NCI-H82 treated with DMSO at 0.1 percent for 48 hours (cell line): Measurements from ENCODE around the gene PROM1.

Source experiments
- DNase-seq: peaks from one replicate; lab custom pipeline; 2025; ENCODE audit not compliant: unreplicated experiment; lab: John Stamatoyannopoulos, UW

Gene PROM1

GRCh38 chr4:16110661-16111290 lies 27.0 kb upstream of the PROM1 start:
- DNase-seq, result peak; percentile 76

- DNase-seq, result no peak
Observed at GRCh38 chr4:16110199-16110598, 26.4 kb upstream of the PROM1 start.

- no peak for DNase-seq
Observed at GRCh38 chr4:16109256-16109655, 25.4 kb upstream of the PROM1 start.

GRCh38 chr4:16106956-16107355 lies 23.1 kb upstream of the PROM1 start:
- DNase-seq, result no peak

- no peak for DNase-seq
Observed at GRCh38 chr4:16104520-16104919, 20.7 kb upstream of the PROM1 start.

GRCh38 chr4:16102356-16102755 lies 18.5 kb upstream of the PROM1 start:
- DNase-seq, result no peak

- DNase-seq, result no peak
Observed at GRCh38 chr4:16100833-16101232, 17.0 kb upstream of the PROM1 start.

- no peak for DNase-seq
Observed at GRCh38 chr4:16092682-16093319, 9.0 kb upstream of the PROM1 start.

- no peak for DNase-seq
Observed at GRCh38 chr4:16090096-16090705, 6.4 kb upstream of the PROM1 start.

- DNase-seq, result no peak
Observed at GRCh38 chr4:16089156-16089555, 5.3 kb upstream of the PROM1 start.

GRCh38 chr4:16088601-16089000 lies 4.8 kb upstream of the PROM1 start:
- no peak for DNase-seq

GRCh38 chr4:16085822-16086221 lies 2.0 kb upstream of the PROM1 start:
- no peak for DNase-seq

- no peak for DNase-seq
Observed at GRCh38 chr4:16082426-16083240, 1.2 kb downstream of the PROM1 start.

- peak; percentile 17 for DNase-seq
Observed at GRCh38 chr4:16082041-16082425, 1.8 kb downstream of the PROM1 start.

- peak; percentile 87 for DNase-seq
Observed at GRCh38 chr4:16079046-16079445, 4.8 kb downstream of the PROM1 start.

- no peak for DNase-seq
Observed at GRCh38 chr4:16078195-16078760, 5.5 kb downstream of the PROM1 start.

GRCh38 chr4:16077786-16078185 lies 6.0 kb downstream of the PROM1 start:
- peak; percentile 87 for DNase-seq

- DNase-seq, result peak; percentile 12
Observed at GRCh38 chr4:16075975-16076757, 7.7 kb downstream of the PROM1 start.

- DNase-seq, result no peak
Observed at GRCh38 chr4:16075061-16075460, 8.8 kb downstream of the PROM1 start.

GRCh38 chr4:16072168-16072567 lies 11.7 kb downstream of the PROM1 start:
- DNase-seq, result no peak

GRCh38 chr4:16070203-16070602 lies 13.6 kb downstream of the PROM1 start:
- DNase-seq, result no peak
